HL-60 (cell line): ENCODE data around the gene NASP.

ENCODE experiments used
- DNase-seq, 2 experiments: peaks; one replicate each; pipeline ENCODE4 v3.0.0-alpha.2; 2010 to 2020; ENCODE audit warnings: low read depth in 1 of 2, low spot score in 1 of 2
- H3K27ac ChIP-seq: fragments of 250-450 bp; sonication (Bioruptor Pico); replicated peaks from 2 replicates; pipeline ENCODE4 v1.5.1; 2020; ENCODE audit warnings: mild to moderate bottlenecking, moderate library complexity
- H3K27me3 ChIP-seq: fragments of 250-450 bp; sonication (Bioruptor Pico); 2 replicates; pipeline ENCODE4 v1.5.1; 2021; ENCODE audit warnings: mild to moderate bottlenecking, moderate library complexity; ENCODE audit not compliant: insufficient read depth, poor library complexity, severe bottlenecking
- H3K4me3 ChIP-seq: replicated peaks from 2 replicates; pipeline ENCODE4 v1.5.1; 2011; ENCODE audit warnings: mild to moderate bottlenecking, control low read depth, low read length; ENCODE audit not compliant: insufficient read depth
- CTCF ChIP-seq: IDR thresholded peaks from one replicate; pipeline ENCODE4 v1.5.1; 2011; ENCODE audit warnings: low read length, control low read depth, inconsistent platforms; ENCODE audit not compliant: insufficient read depth
- GABPA ChIP-seq: IDR thresholded peaks from 2 replicates; pipeline ENCODE4 v1.6.1; 2012; ENCODE audit warnings: low read depth
- POLR2AphosphoS5 ChIP-seq: IDR thresholded peaks from 2 replicates; pipeline ENCODE4 v1.6.1; 2012; ENCODE audit warnings: low read depth
- REST ChIP-seq: IDR thresholded peaks from 2 replicates; pipeline ENCODE4 v1.6.1; 2012; ENCODE audit warnings: low read depth; ENCODE audit not compliant: insufficient replicate concordance
- SPI1 ChIP-seq: IDR thresholded peaks from 2 replicates; pipeline ENCODE4 v1.6.1; 2012; ENCODE audit warnings: low read depth, mild to moderate bottlenecking, borderline replicate concordance

The NASP gene

DNA sequence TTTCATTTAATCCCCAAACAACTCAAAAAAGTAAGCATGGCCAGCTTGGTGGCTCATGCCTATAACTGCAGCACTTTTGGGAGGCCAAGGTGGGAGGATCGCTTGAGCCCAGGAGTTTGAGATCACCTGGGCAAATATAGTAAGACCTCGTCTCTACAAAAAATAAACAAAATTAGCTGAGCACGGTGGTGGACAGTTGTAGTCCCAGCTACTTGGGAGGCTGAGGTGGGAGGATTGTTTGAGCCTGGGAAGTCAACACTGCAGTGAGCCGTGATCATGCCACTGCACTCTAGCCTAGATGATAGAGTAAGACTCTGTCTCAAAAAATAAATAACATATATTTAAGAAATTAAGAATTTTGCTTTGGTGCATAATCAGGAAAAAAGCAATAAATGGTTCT lies 39.3 kb upstream of the NASP start:
- no peak for TF ChIP-seq GABPA
- TF ChIP-seq CTCF: no peak
- no peak for TF ChIP-seq SPI1
- DNase-seq: no peak
- no peak overlapping the region for H3K27ac ChIP-seq
- no peak overlapping the region for H3K4me3 ChIP-seq
- H3K27me3 ChIP-seq: no peaks in the 10 kb centered on the region

GRCh38 chr1:45545019-45545493 lies 38.8 kb upstream of the NASP start:
- Histone ChIP-seq H3K27ac (no peak overlapping the region), H3K27me3 (no peaks in the 10 kb centered on the region), H3K4me3 (no peak overlapping the region)
- DNase-seq: no peak
- TF ChIP-seq GABPA: no peak
- TF ChIP-seq SPI1: no peak
- TF ChIP-seq POLR2AphosphoS5: no peak

DNA sequence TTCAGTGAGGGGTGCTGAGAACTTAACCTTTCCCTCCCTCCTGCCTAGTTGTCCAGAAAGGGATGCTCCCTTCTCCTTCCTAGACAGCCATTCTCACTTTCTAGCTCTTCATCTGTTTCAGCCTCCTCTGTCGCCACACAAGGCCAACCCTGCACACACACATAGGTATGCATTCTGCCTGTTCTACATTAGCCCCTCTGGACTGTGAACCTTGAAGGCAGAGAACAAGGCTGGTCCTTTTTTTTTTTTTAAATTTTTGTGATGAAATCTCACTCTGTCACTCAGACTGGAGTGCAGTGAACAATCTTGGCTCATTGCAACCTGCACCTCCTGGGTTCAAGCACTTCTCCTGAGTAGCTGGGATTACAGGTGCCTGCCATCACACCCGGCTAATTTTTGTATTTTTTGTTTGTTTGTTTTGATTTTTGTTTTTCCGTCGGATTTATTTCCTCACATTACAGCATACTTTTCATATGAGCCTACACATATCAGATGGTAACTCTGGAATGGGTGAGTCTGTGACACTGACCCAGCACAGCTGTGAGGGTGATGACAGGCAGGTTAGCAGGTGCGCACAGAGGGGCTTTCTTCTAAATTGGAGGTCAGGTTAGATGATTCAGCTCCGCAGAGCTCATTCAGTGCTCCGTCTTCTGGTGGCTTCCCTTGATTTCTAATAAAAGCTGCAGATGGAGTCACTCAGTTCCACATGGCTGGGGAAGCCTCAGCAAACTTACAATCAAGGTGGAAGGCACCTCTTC lies 38.1 kb upstream of the NASP start:
- H3K27ac ChIP-seq: no peak overlapping the region

More for the DNA sequence above, 38.1 kb upstream of the NASP start:
- Histone ChIP-seq H3K4me3 (no peak overlapping the region), H3K27me3 (no peaks in the 10 kb centered on the region)
- DNase-seq: no peak
- TF ChIP-seq GABPA (no peak), POLR2AphosphoS5 (no peak), REST (no peak), SPI1 (no peak), CTCF (no peak)
